EH (cell line): Measurements from ENCODE around the gene POMC.
"Not testable (repeated sequence)": the region's sequence is repeated elsewhere in the genome, so short reads cannot be mapped to it uniquely, and the experiment has no call there.

Experiments
- DNase-seq: peaks from one replicate; pipeline ENCODE4 v3.0.0-alpha.2; 2015; ENCODE audit warnings: low read depth

POMC gene

DNA sequence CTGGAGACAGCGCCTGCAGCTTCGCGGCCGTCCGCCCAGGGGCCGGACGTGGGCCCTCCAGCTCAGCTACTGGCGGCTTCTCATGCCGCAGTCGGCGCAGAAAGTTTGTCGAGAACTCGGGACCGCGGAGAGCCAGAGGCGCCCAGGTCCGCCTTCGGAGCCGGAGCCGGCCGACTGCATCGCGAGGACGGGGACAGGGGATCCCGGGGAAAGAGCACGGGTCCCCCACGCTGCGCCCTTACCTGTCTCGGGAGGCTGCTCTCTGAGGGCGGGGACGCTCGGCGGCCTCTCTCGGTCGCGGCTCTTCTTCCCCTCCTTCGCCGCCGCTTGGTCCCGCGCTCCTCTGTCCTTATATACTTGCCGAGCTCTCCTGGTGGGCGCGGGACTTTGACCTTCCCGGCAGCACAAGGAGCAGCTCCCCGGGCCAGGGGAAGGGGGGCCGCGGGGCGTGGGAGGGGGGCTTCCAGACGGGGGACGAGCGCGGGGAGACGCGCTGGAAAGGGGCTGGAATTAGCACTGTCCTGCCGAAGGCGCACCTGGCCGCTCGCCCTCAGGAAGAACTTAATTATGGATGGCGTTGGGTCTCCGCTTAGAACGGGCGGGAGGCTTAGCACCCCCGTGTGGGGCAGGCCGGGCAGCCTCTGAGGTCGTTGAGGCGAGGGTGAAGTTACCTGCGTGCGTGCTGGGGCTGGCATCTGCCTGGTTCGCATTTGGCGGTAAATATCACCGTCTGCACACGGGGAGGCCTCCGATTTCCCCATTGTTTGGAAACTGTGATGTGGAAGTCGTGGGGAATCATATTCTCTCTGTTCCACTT lies at the start of gene POMC:
POMC (minus strand) TSS at position 325 of the 817 bp plus-strand sequence. CDS start 3,808 bp downstream, outside the sequence.
- DNase-seq, result peak; percentile 38

DNA sequence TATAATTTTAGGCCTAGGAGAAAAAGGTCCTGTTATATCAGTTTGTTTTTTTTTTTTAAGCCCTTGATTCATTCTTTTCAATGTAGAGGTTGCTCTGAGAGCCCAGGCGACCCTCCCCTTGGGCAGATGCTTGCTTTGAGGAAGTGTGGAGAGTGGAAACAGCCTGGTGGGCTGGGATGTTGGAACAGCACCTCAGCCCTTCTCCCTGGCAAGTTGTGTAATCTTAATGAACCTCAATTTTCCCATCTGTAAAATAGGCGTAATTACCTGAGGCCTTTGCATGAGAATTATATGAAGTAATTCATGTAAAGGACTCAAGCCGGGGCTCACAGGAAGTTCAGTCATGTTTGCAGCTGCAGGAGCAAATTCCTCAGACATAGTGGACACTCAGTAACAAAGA lies 49.7 kb upstream of the POMC start:
- DNase-seq, result no peak

DNA sequence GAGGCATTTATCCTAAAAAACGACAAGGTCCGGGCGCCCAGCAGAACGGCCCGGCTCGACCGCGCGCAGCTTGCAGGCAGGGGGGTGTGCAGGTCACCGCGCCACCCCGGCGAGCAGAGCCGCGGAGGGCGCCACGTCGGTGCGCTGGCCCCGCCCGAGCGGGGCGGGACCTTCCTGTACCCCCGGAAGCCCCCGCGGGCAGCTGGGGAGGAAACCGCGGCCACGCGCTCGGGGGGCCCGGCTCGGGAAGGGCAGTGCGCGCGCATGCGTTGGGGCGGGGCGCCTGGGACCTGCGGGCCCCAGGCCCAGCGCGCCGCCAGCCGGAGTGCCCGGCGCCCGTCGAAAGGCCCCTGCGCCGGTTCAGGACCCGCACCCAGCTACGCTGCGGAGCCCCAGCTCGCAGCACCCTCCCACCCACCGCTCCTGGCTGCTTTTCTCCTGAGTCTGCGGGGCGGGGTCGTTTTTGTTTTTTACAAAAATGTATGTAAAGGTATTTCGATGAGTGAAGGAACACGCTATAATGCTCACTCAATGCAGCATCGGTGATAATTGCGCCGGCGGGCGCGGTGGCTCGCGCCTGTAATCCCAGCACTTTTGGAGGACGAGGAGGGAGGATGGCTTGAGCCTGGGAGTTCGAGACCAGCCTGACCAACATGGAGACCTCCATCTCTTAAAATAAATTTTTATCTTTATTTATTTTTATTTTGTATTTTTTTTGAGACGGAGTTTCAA lies 47.7 kb upstream of the POMC start:
- peak; percentile 61 for DNase-seq

DNA sequence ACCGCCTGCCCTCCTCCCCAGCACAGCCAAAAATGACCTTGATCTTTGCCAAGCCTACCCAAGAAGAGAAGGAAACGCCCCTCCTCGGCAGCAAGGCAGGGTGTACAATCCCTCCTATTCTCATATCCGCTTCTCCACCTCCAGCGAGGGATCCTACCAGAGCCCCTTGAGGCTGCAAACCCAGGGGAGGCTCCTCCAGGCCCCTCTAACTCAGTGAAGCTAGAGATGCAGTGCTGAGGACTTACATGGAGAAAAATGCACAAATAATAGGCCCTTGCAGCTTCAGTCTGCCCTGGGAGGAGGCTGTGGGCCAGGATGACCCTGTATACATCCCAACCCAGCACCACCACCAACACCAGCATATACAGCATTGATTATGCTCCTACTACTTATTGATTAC lies 46.9 kb upstream of the POMC start:
- no peak for DNase-seq

DNA sequence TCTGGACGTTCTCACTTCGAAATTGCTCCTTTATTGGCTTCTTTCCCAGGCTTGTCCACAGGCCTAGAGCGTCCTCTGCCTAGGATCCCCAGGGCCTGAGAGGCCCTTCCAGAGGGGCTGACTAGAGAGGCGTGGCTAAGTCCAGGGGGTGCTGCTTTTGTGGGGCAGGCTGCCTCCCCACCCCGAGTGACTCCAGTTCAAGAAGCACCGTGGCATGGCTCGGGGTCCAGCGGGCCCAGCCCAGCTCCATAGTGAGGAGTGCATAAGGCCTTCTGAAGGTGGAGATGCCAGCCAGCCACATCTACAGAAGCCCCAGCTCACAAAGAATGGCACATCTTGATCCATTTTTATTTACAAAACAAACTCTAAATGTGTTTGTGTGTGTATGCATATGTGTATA lies 44.8 kb upstream of the POMC start:
- DNase-seq, result no peak

DNA sequence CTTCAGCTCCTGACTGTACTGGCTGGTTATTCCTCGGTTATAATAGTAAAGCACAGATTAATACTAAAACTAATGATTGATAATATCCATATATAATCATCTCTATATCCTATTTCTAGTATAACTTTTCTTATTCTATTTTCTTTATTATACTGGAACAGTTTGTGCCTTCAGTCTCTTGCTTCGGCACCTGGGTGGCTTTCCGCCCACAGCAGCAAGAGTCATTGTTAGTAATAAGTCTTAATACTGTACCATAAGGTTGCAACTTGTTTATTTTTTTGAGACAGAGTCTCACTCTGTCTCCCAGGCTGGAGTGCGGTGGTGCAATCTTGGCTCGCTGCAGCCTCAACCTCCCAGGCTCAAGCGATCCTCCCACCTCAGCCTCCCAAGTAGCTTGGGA lies 42.5 kb upstream of the POMC start:
- DNase-seq, result not testable (repeated sequence)

DNA sequence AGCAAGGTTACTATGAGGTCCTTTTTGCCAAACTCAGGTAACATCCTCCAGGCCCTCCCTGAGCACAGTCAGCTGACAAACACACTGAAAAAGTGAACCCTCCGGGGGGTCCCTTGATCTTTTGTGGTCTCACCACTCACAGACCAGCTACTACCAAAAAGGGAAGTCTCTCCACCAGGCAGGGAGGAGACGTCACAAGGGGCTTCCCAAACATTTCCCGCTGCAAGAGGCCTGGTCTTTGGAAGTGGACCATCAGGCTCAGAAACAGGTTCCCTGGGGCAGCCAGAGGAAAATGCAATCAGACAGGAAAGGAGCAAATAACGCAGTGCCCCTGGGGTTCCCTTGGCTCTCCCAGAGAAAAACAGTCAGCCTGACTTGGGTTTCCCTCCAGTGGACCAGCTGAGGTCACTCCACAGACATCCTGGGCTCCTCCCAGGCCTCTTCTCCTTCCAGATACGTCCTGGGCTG lies 38.7 kb upstream of the POMC start:
- DNase-seq, result no peak

DNA sequence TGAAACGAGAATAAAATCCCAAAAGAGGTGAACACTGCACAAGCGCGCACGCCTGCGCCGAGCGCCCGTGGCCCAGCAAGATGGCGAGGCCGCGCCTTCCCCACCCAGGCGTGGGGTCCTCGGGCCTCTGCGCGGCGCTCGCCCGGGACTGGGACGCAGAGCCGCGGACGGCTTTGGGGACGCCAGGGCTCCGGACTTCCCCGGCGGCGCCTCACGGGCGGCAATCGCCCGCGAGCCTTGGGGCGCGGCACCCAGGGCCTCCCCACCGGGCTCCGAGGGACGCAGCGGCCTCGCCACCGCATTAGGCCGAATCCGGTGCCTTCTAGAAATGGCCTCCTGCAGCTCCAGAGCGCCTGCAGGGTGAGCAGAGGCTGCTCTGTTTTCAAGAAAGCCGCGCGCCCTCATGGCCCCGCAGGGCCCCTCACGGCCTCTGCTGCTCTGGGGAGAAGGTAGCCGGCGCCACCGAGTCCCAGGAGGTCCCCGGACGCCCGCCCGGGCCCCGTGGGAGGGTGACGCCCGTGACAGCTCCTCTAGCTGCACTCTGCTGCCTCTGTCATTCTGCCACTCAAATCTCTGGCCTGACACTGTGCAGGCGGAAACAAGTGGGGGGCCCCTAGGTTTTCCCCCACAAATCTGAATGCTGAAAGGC lies 35.9 kb upstream of the POMC start:
- no peak for DNase-seq

DNA sequence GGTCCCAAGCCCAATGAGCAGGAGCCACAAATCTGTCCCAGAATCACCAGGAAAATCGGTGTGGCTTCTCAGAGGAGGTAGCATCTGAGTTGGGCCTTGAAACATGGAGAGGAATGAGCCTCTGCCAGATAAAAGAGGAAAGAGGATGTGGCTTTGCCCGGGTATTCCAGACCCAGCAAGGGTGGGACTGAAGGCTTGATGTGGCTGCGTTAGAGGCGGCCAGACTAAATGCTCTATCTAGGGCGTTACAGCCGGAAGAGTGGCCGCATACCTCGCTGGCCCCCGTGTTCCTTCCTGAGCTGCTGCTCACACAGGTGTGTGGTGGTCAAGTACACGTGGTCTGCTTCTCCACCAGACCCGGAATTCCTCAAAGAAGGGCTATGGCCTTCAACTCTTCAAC lies 33.9 kb upstream of the POMC start:
- DNase-seq, result no peak

DNA sequence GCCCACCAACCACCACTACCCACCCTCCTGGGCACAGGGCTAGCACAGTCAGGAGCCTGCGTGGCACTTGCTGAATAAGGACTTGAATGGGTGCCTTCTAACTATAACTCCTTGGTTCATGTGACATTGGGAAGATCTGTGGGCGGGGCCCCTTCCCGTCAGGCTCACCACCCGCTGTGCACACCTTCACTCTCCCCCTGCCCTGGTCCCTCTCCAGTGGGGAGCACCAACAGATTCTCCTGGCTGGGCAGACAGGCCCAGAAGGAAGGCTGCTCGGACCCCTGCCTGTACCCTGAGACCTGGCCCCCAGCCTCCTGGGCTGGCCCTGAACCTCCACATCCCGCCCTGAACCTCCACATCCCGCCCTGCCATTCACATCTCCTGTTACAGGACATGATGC lies 33.4 kb upstream of the POMC start:
- DNase-seq, result no peak

DNA sequence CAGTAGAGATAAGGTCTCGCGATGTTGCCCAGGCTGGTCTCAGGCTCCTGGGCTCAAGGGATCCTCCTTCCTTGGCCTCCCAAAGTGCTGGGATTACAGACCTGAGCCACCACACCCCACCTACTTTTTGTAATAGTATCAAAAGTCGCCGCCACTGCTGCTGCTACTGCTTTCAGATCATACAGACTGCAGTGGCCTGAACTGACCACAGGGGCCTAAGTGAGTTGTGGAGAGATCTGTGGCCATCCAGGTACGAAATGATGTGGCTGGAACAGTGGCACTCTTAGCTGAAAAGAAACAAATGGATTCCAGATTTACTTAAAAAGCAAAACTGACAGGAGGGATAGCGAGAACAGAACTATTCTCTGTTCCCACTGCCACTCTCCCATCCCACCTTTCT lies 32.9 kb upstream of the POMC start:
- DNase-seq, result no peak

DNA sequence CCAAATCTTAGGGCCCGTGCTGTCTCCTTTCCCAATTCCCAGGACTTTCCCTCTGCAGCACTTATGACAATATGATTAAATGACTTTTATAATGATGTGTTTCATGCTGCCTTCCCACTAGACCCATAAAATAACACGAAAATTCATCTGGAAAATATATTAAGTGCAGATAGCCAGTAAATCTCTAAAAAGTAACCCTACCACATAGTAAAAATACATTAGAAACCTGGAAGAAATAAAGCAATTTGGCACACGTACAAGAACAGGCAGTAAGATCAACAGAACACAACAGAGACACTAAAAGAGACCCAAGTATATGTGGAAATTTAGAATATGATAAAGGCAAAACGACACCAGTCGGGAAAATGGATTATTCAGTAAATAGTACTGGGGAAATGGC lies 30.2 kb upstream of the POMC start:
- no peak for DNase-seq

DNA sequence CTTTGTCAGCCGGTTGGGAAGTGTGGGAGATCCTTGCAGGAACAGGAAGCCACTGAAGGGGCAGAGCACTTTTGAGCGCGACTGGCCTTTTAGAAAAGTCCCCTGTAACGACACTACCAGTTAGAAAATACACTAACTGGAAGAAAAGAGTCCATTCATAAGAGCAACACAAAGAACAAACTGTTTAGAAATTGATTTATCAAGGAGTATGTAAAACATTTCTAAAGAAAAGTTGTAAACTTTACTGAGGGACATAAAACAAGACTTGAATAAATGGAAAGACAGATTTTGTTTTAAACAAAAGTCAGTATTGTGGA lies 29.8 kb upstream of the POMC start:
- DNase-seq, result no peak

DNA sequence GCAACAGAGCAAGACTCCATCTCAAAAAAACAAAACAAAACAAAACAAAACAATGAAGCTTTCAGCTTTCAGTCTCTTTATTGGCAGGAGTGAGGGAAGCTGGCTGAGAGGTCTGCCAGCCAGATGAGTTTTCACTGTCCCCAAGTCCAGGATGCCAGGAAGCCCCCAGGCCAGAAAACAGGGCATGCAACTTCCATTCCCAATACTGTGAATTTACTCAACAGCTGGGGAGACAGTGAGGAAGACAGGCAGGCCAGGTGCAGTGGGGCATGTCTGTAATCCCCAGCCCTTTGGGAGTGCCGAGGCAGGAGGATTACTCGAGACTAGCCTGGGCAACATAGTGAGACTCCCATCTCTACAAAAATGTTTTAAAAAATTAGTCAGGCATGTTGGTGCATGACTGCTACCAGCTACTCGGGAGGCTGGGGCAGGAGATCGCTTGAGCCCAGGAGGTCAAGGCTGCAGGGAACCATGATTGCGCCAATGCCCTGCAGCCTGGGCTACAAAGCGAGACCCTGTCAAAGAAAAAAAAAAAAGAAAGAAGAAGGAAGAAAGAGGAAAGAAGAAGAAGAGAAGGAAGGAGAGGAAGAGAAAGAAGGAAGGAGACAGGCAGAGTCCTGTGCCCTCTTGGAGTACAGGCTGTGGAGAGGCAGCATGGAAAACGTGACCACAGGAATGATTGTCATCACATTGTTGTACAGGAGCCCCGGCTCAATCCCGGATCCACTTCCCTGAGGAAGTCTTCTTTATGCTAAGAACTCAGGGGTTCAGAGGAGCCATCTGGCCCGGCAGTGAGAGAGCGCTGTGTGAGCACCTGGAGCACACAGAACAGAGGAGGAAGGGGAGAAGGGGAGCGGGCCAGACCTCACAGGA lies 29.2 kb upstream of the POMC start:
- peak; percentile 76 for DNase-seq

DNA sequence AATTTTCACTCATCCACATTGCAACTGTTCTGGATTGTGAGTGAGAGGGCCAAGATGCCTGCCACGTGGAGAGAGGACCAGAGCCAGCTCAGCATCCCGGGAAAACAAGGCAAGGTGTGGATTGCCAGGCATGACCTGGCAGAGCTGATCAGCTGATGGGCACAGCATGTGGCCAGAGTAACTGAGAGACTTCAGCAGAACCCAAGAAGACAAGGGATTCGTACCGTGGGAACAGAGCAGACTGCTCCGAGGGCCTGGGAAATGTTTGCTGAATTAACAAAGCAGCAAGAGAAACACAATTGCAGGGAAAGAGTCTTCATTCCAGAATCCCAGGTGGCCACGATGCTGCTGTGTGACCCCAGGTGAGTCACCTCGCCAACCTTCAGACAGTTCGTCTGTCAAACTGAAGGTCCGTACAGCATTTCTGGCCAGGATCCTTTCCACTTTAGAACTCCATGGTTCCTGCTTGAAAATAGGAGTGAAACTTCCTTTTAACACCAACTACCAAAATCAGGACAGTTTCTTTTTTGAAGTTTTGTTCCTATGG lies 26.3 kb upstream of the POMC start:
- DNase-seq, result no peak

DNA sequence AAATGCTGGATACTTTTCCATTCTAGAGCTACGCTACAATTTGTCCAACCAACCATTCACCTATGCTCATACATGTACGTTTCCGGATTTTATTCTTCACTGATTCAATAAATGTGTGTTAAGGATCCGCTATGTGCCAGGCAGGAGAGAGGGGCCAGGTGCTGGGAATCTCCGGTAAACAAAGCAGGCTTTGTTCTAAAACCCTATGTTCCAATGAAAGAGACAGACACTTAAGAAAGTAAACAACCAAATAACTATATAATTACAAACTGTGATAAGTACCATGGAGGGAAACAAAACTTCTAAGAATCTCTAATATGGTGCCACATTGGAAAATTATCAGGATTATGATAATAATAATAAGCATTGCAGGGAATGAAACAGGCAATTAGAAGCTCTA lies 22.2 kb upstream of the POMC start:
- DNase-seq, result no peak

DNA sequence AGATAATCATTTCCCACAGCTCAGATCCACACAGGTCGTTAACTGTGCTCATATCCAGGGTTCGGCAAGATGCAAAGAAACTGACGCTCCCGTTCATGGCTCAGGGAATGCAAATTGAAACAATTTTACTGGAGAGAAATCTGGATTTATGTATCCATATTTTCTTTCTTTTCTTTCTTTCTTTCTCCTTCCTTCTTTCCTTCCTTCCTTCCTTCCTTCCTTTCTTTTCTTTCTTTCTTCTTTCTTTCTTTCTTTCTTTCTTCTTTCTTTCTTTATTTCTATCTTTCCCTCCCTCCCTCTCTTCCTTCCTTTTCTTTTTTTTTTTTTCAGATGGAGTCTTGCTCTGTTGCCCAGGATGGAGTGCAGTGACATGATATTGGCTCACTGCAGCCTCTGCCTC lies 20.0 kb upstream of the POMC start:
- no peak for DNase-seq

DNA sequence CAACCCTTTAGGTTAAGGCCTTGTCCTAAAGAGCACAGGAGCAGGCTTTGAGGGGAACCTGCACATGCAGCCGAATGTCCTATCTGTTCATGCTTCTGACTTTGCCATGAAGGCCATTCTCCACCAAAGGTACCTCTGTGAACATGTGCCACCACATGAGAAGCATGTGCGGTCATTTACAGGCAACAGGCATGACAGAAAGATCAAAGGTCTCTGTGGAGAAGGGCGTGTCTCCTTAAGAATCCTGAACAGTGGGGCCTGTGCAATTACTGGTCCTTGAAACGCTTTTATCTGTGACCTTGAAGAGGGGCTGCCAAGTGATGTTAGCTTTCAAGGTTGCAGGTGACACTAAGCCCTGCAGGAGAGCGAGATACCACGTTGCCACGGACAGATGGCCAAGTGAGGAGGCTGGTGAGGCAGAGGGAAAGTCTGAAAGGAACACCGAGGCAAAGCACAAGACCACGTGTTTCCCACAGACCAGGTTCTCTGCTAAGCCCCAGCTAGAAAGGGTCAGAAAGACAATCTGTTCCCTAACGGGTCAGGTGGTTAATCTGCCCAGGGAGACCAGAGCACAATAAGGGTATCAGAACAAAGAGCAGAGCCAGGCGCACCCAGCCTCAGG lies 19.5 kb upstream of the POMC start:
- no peak for DNase-seq

DNA sequence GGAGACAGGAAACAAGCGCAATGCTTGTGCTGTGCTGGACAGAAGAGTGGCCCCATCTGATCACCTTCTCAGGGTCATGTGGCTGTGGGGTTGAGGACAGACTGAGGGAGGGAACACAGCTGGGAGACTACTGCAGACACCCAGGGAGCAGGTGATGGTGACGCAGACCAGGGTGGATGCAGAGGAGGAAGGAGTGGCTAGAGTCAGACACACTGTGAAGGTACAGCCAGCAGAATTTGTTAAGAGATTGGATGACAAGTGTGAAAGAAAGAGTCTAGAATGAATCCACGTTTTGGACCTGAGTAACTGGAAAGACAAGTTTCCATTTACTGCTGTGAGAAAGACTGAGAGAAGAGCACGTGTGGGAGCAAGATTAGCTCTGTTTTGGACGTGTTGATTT lies 15.9 kb upstream of the POMC start:
- DNase-seq, result no peak

DNA sequence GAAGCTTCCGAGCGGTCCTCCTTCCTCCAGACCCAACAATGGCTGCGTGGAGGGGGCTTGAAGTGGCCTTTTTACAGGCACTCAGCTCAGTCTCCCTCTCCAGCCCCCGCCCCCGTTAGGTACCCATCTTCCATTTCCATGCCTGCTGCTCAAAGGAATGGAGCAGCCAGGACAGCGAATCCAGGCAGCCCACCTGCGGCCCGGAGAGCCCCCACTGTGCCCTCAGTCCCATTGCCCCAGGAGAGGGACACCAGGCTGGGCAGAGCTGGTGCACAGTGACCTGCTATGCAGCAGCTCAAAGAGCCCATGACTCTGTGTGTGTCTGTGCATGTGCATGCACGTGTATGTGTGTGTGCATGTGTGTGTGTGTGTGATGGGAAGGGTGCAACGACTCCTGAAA lies 10.6 kb upstream of the POMC start:
- no peak for DNase-seq

DNA sequence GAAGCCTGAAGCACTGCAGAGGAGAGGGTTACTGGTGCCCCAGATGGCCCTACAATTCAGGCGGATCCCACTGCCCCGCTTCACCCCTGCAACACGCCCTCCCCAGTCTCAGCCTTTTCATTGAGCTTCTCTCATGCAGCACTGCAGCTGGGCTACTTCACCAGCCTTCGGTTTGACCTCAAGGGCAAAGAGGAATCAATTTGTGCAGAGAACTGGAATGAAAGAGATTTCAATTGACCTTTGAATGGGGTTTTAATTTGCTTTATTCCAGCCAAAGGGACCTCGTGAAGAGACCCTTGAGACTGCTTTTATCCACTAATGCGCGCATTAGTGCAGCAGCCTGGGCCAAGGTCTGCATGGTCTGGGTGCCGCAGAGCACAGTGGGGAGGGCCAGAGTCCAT lies 8.8 kb upstream of the POMC start:
- no peak for DNase-seq
